Mesangial cell (primary cell): ENCODE results near the gene TAF11L14. TPM values are rescaled to one million over a fixed set of nuclear protein-coding genes. Genes with fewer than 3 reads are reported as not detected.

Experiments
- total RNA-seq: library from RNA; depleted of rRNA; stranded (reverse); fragments of >200 nt; gene quantifications from 2 replicates; pipeline ENCODE4 v1.2.3, GENCODE V29; 2015

The TAF11L14 gene
- not detected in 2 replicates for total RNA-seq

GRCh38 chr5:17634160-17634559 lies at the start of gene TAF11L14:
Gene TAF11L14 (plus strand): TSS chr5:17634460.

GRCh38 chr5:17585658-17586057 lies 48.6 kb upstream of the TAF11L14 start, which contains the start of gene TAF11L7:
Gene TAF11L7 (minus strand): TSS chr5:17585758.

GRCh38 chr5:17590860-17591259 lies 43.4 kb upstream of the TAF11L14 start, which contains the start of gene TAF11L8:
Gene TAF11L8 (minus strand): TSS chr5:17590960.

GRCh38 chr5:17594255-17594654 lies 40.0 kb upstream of the TAF11L14 start, which contains the start of gene TAF11L9:
Gene TAF11L9 (minus strand): TSS chr5:17594394.

GRCh38 chr5:17597728-17598127 lies 36.5 kb upstream of the TAF11L14 start, which contains the start of gene TAF11L10:
Gene TAF11L10 (minus strand): TSS chr5:17597828.

GRCh38 chr5:17603880-17604279 lies 30.4 kb upstream of the TAF11L14 start, which contains the start of gene TAF11L11:
Gene TAF11L11 (plus strand): TSS chr5:17604183.

GRCh38 chr5:17610092-17610491 lies 24.2 kb upstream of the TAF11L14 start, which contains the start of gene TAF11L12:
Gene TAF11L12 (plus strand): TSS chr5:17610392.

GRCh38 chr5:17631788-17632187 lies 2.5 kb upstream of the TAF11L14 start, which contains the start of gene TAF11L13:
Gene TAF11L13 (plus strand): TSS chr5:17632088.

Other genes with a start within 250 kb of the TAF11L14 start
- not detected in 2 replicates for gene TAF11L2, start 136.2 kb upstream of the TAF11L14 start, total RNA-seq
- gene TAF11L3, start 116.1 kb upstream of the TAF11L14 start, total RNA-seq = not detected in 2 replicates
- gene TAF11L4, start 112.7 kb upstream of the TAF11L14 start, total RNA-seq = not detected in 2 replicates
- not detected in 2 replicates for gene TAF11L5, start 109.2 kb upstream of the TAF11L14 start, total RNA-seq
- gene TAF11L6, start 105.8 kb upstream of the TAF11L14 start, total RNA-seq = not detected in 2 replicates
- not detected in 2 replicates for gene TAF11L7, start 48.7 kb upstream of the TAF11L14 start, total RNA-seq
- not detected in 2 replicates for gene TAF11L8, start 43.5 kb upstream of the TAF11L14 start, total RNA-seq
- gene TAF11L9, start 40.1 kb upstream of the TAF11L14 start, total RNA-seq = not detected in 2 replicates
- gene TAF11L10, start 36.6 kb upstream of the TAF11L14 start, total RNA-seq = not detected in 2 replicates
- not detected in 2 replicates for gene TAF11L11, start 30.3 kb upstream of the TAF11L14 start, total RNA-seq
- not detected in 2 replicates for gene TAF11L12, start 24.1 kb upstream of the TAF11L14 start, total RNA-seq
- not detected in 2 replicates for gene TAF11L13, start 2.4 kb upstream of the TAF11L14 start, total RNA-seq